Esophagus muscularis mucosa (tissue), 4 donors: ENCODE measurements around the gene ANKRD12. TPM values are rescaled to one million over a fixed set of nuclear protein-coding genes. Genes with fewer than 3 reads are reported as not detected.

Experiments
- DNase-seq: peaks from one replicate; pipeline ENCODE4 v3.0.0-alpha.2; 2017; ENCODE audit errors: extremely low spot score
- H3K27ac ChIP-seq, 4 donors: fragments of 200-600 bp; sonication (generic); replicated peaks in 1 of 4; 1 replicate in 3 of 4; 2 replicates in 1 of 4; pipeline ENCODE4 v1.5.1; 2016 to 2019; ENCODE audit warnings: mild to moderate bottlenecking in 1 of 4
- H3K27me3 ChIP-seq, 4 donors: fragments of 200-600 bp; sonication (generic); one replicate each; pipeline versions ENCODE4 v1.5.1 to v1.6.0; 2016 to 2019
- H3K36me3 ChIP-seq, 4 donors: fragments of 200-600 bp; sonication (generic); one replicate each; pipeline ENCODE4 v1.5.1; 2016 to 2019
- H3K4me1 ChIP-seq, 4 donors: fragments of 200-600 bp; sonication (generic); one replicate each; pipeline ENCODE4 v1.5.1; 2016 to 2019
- H3K4me3 ChIP-seq, 4 donors: fragments of 200-600 bp; sonication (generic); 1 replicate in 2 of 4; 2 replicates in 2 of 4; pipeline ENCODE4 v1.5.1; 2016 to 2019; ENCODE audit warnings: mild to moderate bottlenecking in 4 of 4, moderate library complexity in 1 of 4
- H3K9me3 ChIP-seq, 4 donors: fragments of 200-600 bp; sonication (generic); 1 replicate in 3 of 4; 2 replicates in 1 of 4; pipeline ENCODE4 v1.5.1; 2016 to 2019
- EP300 ChIP-seq: sonication (generic); formaldehyde crosslinking; IDR thresholded peaks from one replicate; pipeline ENCODE4 v1.6.1; 2017; ENCODE audit warnings: antibody characterized with exemption
- POLR2A ChIP-seq: fragments of 450-650 bp; IDR thresholded peaks from one replicate; pipeline ENCODE4 v1.6.1; 2017; ENCODE audit warnings: antibody characterized with exemption, moderate library complexity, mild to moderate bottlenecking, low read depth
- POLR2AphosphoS5 ChIP-seq, 2 donors: sonication (generic); formaldehyde crosslinking; IDR thresholded peaks; one replicate each; pipeline ENCODE4 v1.6.1; 2017; ENCODE audit warnings: antibody characterized with exemption in 2 of 2
- WGBS: methylation state at CpG from one replicate; pipeline ENCODE4 v1.1.5; 2018; 5-methylcytosine and 5-hydroxymethylcytosine counted together
- intact Hi-C: fragments of 100-400 bp; cut with DNase I; formaldehyde crosslinking; loops from one replicate; pipeline ENCODE4 v1.15.1; 2023
- total RNA-seq, 4 donors: library from RNA; depleted of rRNA; stranded (reverse); fragments of >200 nt; gene quantifications; one replicate each; pipeline versions ENCODE4 v1.1.0 to v1.2.1, GENCODE V29; 2016
- TF ChIP-seq, protein P1 (sequence below), 3 experiments: fragments of 200-600 bp in 2 of 3; fragments of 450-650 bp in 1 of 3; sonication (generic) in 2 of 3; IDR thresholded peaks; one replicate each; pipeline ENCODE4 v1.5.1; 2017 to 2019; ENCODE audit warnings: antibody characterized with exemption in 3 of 3, mild to moderate bottlenecking in 2 of 3, moderate library complexity in 1 of 3

Gene ANKRD12
- total RNA-seq, 4 donors from 2014 or later, result 65.2 to 108 (median 92.9) TPM

DNA sequence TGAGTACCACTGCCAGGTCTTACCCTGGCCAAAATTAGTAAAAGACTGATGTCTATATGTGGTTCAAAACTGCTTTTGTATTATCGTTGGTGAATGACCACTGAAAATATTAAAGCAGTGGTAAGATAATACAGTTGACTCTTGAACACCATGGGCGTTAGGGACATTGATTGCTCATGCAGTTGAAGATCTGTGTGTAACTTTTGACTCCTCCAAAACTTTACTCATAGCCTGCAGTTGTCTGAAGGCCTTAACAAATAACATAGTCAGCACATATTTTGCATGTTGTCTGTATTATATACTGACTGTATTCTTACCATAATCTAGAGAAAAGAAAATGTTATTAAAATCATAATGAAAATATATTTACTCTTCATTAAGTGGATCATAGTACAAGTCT is 5.8 kb upstream of the ANKRD12 start:
- no peaks in the 10 kb centered on the region for H3K27me3 ChIP-seq
- H3K27ac ChIP-seq, result peak overlapping the region in 2 of 4 donors; percentile 10 to 99
- intact Hi-C loops, result no loop called here
- H3K36me3 ChIP-seq, result peaks cover 16 to 83% (median 41%) of the 10 kb centered on the region in 4 donors
- H3K4me1 ChIP-seq, result peaks cover 21 to 67% (median 44%) of the 10 kb centered on the region in 4 donors
- 55% methylated on average over 2 of the region's 2 CpGs for WGBS
- TF ChIP-seq POLR2A, result no peak
- no peak for TF ChIP-seq POLR2AphosphoS5 (IDR thresholded peaks at IDR 0.05)
- TF ChIP-seq, protein P1, sequence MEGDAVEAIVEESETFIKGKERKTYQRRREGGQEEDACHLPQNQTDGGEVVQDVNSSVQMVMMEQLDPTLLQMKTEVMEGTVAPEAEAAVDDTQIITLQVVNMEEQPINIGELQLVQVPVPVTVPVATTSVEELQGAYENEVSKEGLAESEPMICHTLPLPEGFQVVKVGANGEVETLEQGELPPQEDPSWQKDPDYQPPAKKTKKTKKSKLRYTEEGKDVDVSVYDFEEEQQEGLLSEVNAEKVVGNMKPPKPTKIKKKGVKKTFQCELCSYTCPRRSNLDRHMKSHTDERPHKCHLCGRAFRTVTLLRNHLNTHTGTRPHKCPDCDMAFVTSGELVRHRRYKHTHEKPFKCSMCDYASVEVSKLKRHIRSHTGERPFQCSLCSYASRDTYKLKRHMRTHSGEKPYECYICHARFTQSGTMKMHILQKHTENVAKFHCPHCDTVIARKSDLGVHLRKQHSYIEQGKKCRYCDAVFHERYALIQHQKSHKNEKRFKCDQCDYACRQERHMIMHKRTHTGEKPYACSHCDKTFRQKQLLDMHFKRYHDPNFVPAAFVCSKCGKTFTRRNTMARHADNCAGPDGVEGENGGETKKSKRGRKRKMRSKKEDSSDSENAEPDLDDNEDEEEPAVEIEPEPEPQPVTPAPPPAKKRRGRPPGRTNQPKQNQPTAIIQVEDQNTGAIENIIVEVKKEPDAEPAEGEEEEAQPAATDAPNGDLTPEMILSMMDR (IDR thresholded peaks at IDR 0.05), result no peak
- TF ChIP-seq EP300, result no peak
- H3K4me3 ChIP-seq, result no peak overlapping the region
- DNase-seq, result no peak
- no peaks in the 10 kb centered on the region for H3K9me3 ChIP-seq

DNA sequence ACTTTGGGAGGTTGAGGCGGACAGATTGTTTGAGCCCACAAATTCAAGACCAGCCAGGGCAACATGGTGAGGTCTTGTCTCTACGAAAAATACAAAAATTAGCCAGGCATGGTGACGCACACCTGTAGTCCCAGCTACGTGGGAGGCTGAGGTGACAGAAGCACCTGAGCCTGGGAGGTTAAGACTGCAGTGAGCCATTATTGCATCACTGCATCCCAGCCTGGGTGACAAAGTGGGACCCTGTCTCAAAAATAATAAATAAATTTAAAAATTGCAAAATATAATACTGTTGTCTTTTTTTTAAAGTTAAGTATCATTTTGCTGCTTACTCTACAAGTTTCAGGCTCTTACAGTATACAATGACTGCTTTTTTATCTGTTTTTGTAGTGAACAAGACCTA is 4.0 kb upstream of the ANKRD12 start:
- Histone ChIP-seq H3K4me3 (no peak overlapping the region), H3K9me3 (no peaks in the 10 kb centered on the region), H3K36me3 (peaks cover 5 to 65% (median 29%) of the 10 kb centered on the region in 4 donors), H3K4me1 (peaks cover 15 to 53% (median 34%) of the 10 kb centered on the region in 4 donors), H3K27ac (peak overlapping the region in 3 of 4 donors; percentile 49 to 99 (median 99)), H3K27me3 (no peaks in the 10 kb centered on the region)
- intact Hi-C loops, result no loop called here
- DNase-seq, result no peak
- no peak for TF ChIP-seq POLR2A
- WGBS, result 97% methylated on average over 4 of the region's 4 CpGs

DNA sequence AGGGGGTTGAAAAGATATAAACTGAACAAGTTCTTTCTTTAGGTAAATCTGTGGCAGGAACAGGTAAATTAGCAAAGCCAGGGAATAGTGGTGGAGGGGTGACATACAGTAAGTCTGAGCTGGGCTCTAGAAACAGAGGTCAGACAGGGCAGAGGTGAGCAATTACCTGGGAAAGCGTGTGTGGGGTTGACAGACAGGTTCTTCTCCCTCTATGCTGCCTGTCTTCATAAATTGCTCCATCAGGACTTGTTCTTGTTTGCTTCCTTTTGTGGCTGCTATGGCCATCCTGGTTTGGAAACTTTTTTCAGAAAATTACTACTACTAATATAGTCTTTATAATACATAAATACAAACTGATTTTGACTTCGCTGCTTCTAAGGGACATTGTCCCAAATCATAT is 3.4 kb upstream of the ANKRD12 start:
- Histone ChIP-seq H3K27me3 (no peaks in the 10 kb centered on the region), H3K36me3 (peaks cover 5 to 60% (median 25%) of the 10 kb centered on the region in 4 donors), H3K4me3 (no peak overlapping the region), H3K27ac (peak overlapping the region; percentile 8 to 99 (median 74)), H3K9me3 (no peaks in the 10 kb centered on the region), H3K4me1 (peaks cover 15 to 49% (median 33%) of the 10 kb centered on the region in 4 donors)
- no peak for TF ChIP-seq POLR2AphosphoS5 (IDR thresholded peaks at IDR 0.05)
- TF ChIP-seq, protein P1 (IDR thresholded peaks at IDR 0.05), result no peak
- no peak for TF ChIP-seq EP300
- TF ChIP-seq POLR2A, result no peak
- intact Hi-C loops, result no loop called here
- 84% methylated on average over 2 of the region's 2 CpGs for WGBS
- DNase-seq, result no peak

DNA sequence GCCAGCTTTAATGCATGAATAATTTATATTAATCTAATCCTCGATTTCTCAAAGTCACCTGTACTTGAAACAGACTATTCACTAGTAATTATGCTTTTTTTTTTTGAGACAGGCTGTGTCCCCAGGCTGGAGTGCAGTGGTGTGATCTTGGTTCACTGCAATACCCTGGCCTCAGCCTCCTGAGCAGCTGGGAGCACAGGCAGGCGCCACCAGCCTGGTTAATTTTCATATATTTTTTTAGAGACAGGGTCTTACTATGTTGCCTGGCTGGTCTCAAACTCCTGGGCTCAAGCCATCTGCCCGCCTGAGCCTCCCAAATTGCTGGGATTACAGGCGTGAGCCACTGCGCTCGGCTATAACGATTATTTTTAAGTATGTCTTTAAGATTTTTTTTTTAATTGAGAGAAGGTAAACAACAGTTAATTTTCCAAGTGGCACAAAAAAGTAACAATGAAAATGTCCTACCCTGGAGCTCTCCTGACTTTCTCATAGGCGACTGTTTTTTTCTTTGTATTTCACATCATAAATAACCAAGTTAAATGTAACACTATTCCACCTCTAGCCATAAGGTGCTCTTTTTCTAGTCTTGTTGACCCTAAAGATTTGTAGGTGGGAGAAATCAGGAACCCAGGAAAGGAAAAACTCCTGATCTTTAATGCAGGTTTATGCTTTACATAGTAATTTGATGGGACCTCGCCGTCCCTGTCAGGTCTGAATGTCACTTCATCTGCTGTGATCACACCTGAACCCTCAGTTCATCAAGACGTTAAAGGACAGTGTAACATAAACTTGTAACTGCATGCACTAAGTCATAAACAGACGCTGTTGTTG is 1.3 kb upstream of the ANKRD12 start:
- no peaks in the 10 kb centered on the region for H3K9me3 ChIP-seq
- H3K27me3 ChIP-seq, result no peaks in the 10 kb centered on the region
- 55% methylated on average over 12 of the region's 12 CpGs for WGBS
- H3K27ac ChIP-seq, result peak overlapping the region; percentile 96 to 99 (median 98)
- intact Hi-C loops, result loop anchor here (5.0 kb wide), 1 partner anchor 188 kb away; no protein-coding TSS in a partner anchor
- no peak for TF ChIP-seq EP300
- TF ChIP-seq POLR2A, result no peak
- no peak for TF ChIP-seq POLR2AphosphoS5 (IDR thresholded peaks at IDR 0.05)
- TF ChIP-seq, protein P1 (IDR thresholded peaks at IDR 0.05), result no peak
- peak overlapping the region; percentile 71 to 89 (median 83) for H3K4me3 ChIP-seq
- peaks cover 0 to 39% (median 11%) of the 10 kb centered on the region in 4 donors for H3K36me3 ChIP-seq
- no peak for DNase-seq
- peaks cover 36 to 58% (median 49%) of the 10 kb centered on the region in 4 donors for H3K4me1 ChIP-seq

DNA sequence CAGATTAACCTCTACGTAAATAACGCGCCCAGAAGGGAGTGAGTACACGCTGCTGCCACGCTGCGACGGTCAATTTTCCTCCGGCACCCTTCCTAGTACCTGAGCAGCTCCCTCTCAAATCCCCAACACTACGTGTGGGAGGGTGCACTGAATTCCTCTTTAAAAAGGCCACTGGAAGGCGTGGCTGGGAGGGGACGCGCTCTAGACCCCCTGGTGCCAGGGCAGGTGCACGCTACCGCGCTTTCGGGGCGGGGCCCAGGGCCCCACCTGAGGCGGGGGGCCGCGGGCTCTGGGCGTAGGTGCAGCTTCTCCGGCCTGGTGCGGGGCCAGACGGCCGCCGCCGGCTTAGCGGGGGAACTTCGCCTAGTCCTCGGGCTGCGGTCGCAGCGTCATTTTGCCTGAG is 668 bp upstream of the ANKRD12 start:
- no peak for DNase-seq
- no peak for TF ChIP-seq POLR2A
- TF ChIP-seq, protein P1 (IDR thresholded peaks at IDR 0.05), result no peak
- peak in 1 of 2 donors; percentile 4 for TF ChIP-seq POLR2AphosphoS5 (IDR thresholded peaks at IDR 0.05)
- Histone ChIP-seq H3K27ac (peak overlapping the region; percentile 96 to 99 (median 98)), H3K27me3 (no peaks in the 10 kb centered on the region), H3K9me3 (no peaks in the 10 kb centered on the region), H3K36me3 (peaks cover 0 to 33% (median 11%) of the 10 kb centered on the region in 4 donors), H3K4me1 (peaks cover 42 to 61% (median 54%) of the 10 kb centered on the region in 4 donors), H3K4me3 (peak overlapping the region; percentile 71 to 89 (median 83))
- intact Hi-C loops, result loop anchor here (2.0 to 5.0 kb wide), 2 partner anchors 33 to 189 kb away; partner anchors contain the start of gene NDUFV2
- WGBS, result 0% methylated on average over 10 of the region's 33 CpGs
